Activated CD4-positive, alpha-beta T cell treated with anti-CD3 and anti-CD28 coated beads, Interleukin-2, amount 10 ng/mL, durations not matched to agents 24 days and 14 days (primary cell): ENCODE results near the gene GPR78. TPM values are rescaled to one million over a fixed set of nuclear protein-coding genes. Genes with fewer than 3 reads are reported as not detected.
"Not testable (repeated sequence)": the region's sequence is repeated elsewhere in the genome, so short reads cannot be mapped to it uniquely, and the experiment has no call there.

Experiments
- DNase-seq: peaks from one replicate; pipeline ENCODE4 v3.0.0; 2022
- H3K27ac Mint-ChIP-seq: one replicate; pipeline ENCODE4 v1.8.0; 2022; ENCODE audit warnings: mild to moderate bottlenecking, mixed read lengths
- H3K27me3 Mint-ChIP-seq: one replicate; pipeline ENCODE4 v1.8.0; 2022; ENCODE audit warnings: mixed read lengths
- H3K36me3 Mint-ChIP-seq: one replicate; pipeline ENCODE4 v1.8.0; 2022; ENCODE audit warnings: low read depth, mild to moderate bottlenecking, mixed read lengths
- H3K4me1 Mint-ChIP-seq: one replicate; pipeline ENCODE4 v1.8.0; 2021; ENCODE audit warnings: mixed read lengths
- H3K4me3 Mint-ChIP-seq: one replicate; pipeline ENCODE4 v1.8.0; 2022; ENCODE audit warnings: mild to moderate bottlenecking, moderate library complexity, mixed read lengths
- H3K9me3 Mint-ChIP-seq: one replicate; pipeline ENCODE4 v1.8.0; 2021; ENCODE audit warnings: mixed read lengths
- intact Hi-C: fragments of 100-400 bp; cut with micrococcal nuclease; formaldehyde crosslinking; loops from one replicate; pipeline ENCODE4 v1.15.1; 2023
- total RNA-seq: library from RNA; stranded (reverse); gene quantifications from 2 replicates; pipeline ENCODE4 v1.2.3, GENCODE V29; 2022

GPR78 gene
- total RNA-seq, 1 donor from 2014 or later, result not detected

GRCh38 chr4:8630240-8630905, 50.2 kb downstream of the GPR78 start:
- H3K27me3 Mint-ChIP-seq, H3K36me3 Mint-ChIP-seq, intact Hi-C loops, H3K27ac Mint-ChIP-seq, H3K4me1 Mint-ChIP-seq, H3K4me3 Mint-ChIP-seq, H3K9me3 Mint-ChIP-seq, DNase-seq: not testable (repeated sequence)

GRCh38 chr4:8631896-8632295, 51.7 kb downstream of the GPR78 start:
- H3K36me3 Mint-ChIP-seq, intact Hi-C loops, H3K4me3 Mint-ChIP-seq, H3K4me1 Mint-ChIP-seq, H3K27ac Mint-ChIP-seq, DNase-seq, H3K27me3 Mint-ChIP-seq, H3K9me3 Mint-ChIP-seq: not testable (repeated sequence)

- H3K36me3 Mint-ChIP-seq, H3K27ac Mint-ChIP-seq, DNase-seq, H3K4me3 Mint-ChIP-seq, intact Hi-C loops, H3K9me3 Mint-ChIP-seq, H3K27me3 Mint-ChIP-seq, H3K4me1 Mint-ChIP-seq: not testable (repeated sequence)
These were observed 54.6 kb downstream of the GPR78 start for GRCh38 chr4:8634773-8635172.

- H3K27ac Mint-ChIP-seq, H3K27me3 Mint-ChIP-seq, H3K4me3 Mint-ChIP-seq, DNase-seq, intact Hi-C loops, H3K36me3 Mint-ChIP-seq, H3K4me1 Mint-ChIP-seq, H3K9me3 Mint-ChIP-seq: not testable (repeated sequence)
These were observed 55.8 kb downstream of the GPR78 start for GRCh38 chr4:8635897-8636554.

Other genes starting within 250 kb of the GPR78 start
- gene ACOX3, start 139.7 kb upstream of the GPR78 start, total RNA-seq, result 20.5 and 23.0 TPM in 2 replicates
- gene TRMT44, start 139.6 kb upstream of the GPR78 start, total RNA-seq, result 35.7 and 38.5 TPM in 2 replicates
- gene CPZ, start 12.4 kb downstream of the GPR78 start, total RNA-seq, result not detected in 2 replicates